GM12878 (cell line): ENCODE results near the gene VCL. TPM values are rescaled to one million over a fixed set of nuclear protein-coding genes. Genes with fewer than 3 reads are reported as not detected.

Experiments used
- ATAC-seq: fragments of 200-7000 bp; cut with Tn5 transposase; 3 replicates; pipeline ENCODE4 v1.9.1; 2020; ENCODE audit warnings: mild to moderate bottlenecking, moderate library complexity
- BruUV-seq: library from RNA; stranded (reverse); fragments of 400-500 nt; replicated peaks from 2 replicates; lab custom pipeline; 2021; lab: Mats Ljungman, UMichigan
- CTCF ChIA-PET: fragments of 300-600 bp; sonication (Branson Sonifier 250); formaldehyde crosslinking; extraction: SDS; loops from one replicate; lab custom pipeline; 2021; ENCODE audit warnings: inconsistent platforms; lab: Yijun Ruan, JAX
- POLR2A ChIA-PET: fragments of 350-600 bp; formaldehyde crosslinking; extraction: SDS; loops from one replicate; lab custom pipeline; 2021; ENCODE audit warnings: inconsistent platforms; lab: Charles Lee
- RAD21 ChIA-PET: fragments of 300-600 bp; sonication (Branson Sonifier 250); formaldehyde crosslinking; loops from one replicate; lab custom pipeline; 2023; ENCODE audit warnings: antibody characterized with exemption; ENCODE audit not compliant: unreplicated experiment; lab: Charles Lee
- SMC1A ChIA-PET: fragments of 300-600 bp; sonication (Branson Sonifier 250); formaldehyde crosslinking; loops from one replicate; lab custom pipeline; 2023; ENCODE audit not compliant: unreplicated experiment, uncharacterized antibody; lab: Charles Lee
- DNase-seq: peaks from one replicate; pipeline ENCODE4 v3.0.0-alpha.2; 2011; ENCODE audit warnings: low read depth, low spot score
- FAIRE-seq: peaks from 3 replicates; lab custom pipeline; 2011; peaks lifted over from hg19 to GRCh38; lab: Jason Lieb, UNC
- H2AFZ ChIP-seq: 2 replicates; pipeline ENCODE4 v1.6.0; 2011; ENCODE audit warnings: low read depth, low read length, control low read depth; ENCODE audit not compliant: control insufficient read depth
- H3K27ac ChIP-seq: 2 replicates; pipeline ENCODE4 v1.5.1; 2011; ENCODE audit warnings: control low read depth; ENCODE audit not compliant: control insufficient read depth, insufficient read depth
- H3K27me3 ChIP-seq, 2 experiments: replicated peaks in 1 of 2; 2 replicates each; pipeline versions ENCODE4 v1.6.0 to v1.6.1; 2011; ENCODE audit warnings: low read length in 1 of 2; ENCODE audit not compliant: control insufficient read depth in 2 of 2, insufficient read depth in 2 of 2
- H3K36me3 ChIP-seq, 2 experiments: 2 replicates each; pipeline ENCODE4 v1.5.1; 2011; ENCODE audit warnings: low read length in 1 of 2; ENCODE audit not compliant: control insufficient read depth in 2 of 2, insufficient read depth in 2 of 2
- H3K4me1 ChIP-seq: 2 replicates; pipeline ENCODE4 v1.6.1; 2011; ENCODE audit warnings: mild to moderate bottlenecking, low read length, moderate library complexity, mixed read lengths; ENCODE audit not compliant: control insufficient read depth, insufficient read depth
- H3K4me2 ChIP-seq: 2 replicates; pipeline ENCODE4 v1.6.0; 2011; ENCODE audit warnings: control low read depth; ENCODE audit not compliant: control insufficient read depth, insufficient read depth
- H3K4me3 ChIP-seq: fragments of 200-600 bp; sonication (generic); 2 replicates; pipeline ENCODE4 v1.5.1; 2016
- H3K79me2 ChIP-seq: 2 replicates; pipeline ENCODE4 v1.6.0; 2011; ENCODE audit warnings: low read length; ENCODE audit not compliant: control insufficient read depth, insufficient read depth
- H3K9ac ChIP-seq: 2 replicates; pipeline ENCODE4 v1.8.0; 2011; ENCODE audit warnings: low read length, control low read depth, mixed read lengths; ENCODE audit not compliant: control insufficient read depth, insufficient read depth
- H3K9me3 ChIP-seq: replicated peaks from 3 replicates; pipeline ENCODE4 v1.5.1; 2011; ENCODE audit warnings: mild to moderate bottlenecking, low read length; ENCODE audit not compliant: control insufficient read depth, insufficient read depth
- H4K20me1 ChIP-seq: 2 replicates; pipeline ENCODE4 v1.6.0; 2011; ENCODE audit not compliant: control insufficient read depth, insufficient read depth
- ASH2L ChIP-seq: fragments of 300-600, 200-600 bp; sonication (generic); IDR thresholded peaks from 2 replicates; pipeline ENCODE4 v1.6.1; 2017; ENCODE audit warnings: low read depth, mild to moderate bottlenecking, borderline replicate concordance
- BCL11A ChIP-seq: IDR thresholded peaks from 2 replicates; pipeline ENCODE4 v1.6.1; 2011; ENCODE audit warnings: low read depth, low read length
- CREM ChIP-seq: IDR thresholded peaks from 2 replicates; pipeline ENCODE4 v1.6.1; 2014; ENCODE audit warnings: antibody characterized with exemption, low read depth
- EP300 ChIP-seq, 2 experiments: fragments of 150-350 bp in 1 of 2; IDR thresholded peaks; 2 replicates each; pipeline ENCODE4 v1.6.1; 2011 to 2012; ENCODE audit warnings: low read depth in 2 of 2, low read length in 2 of 2, borderline replicate concordance in 1 of 2, improper control_type of control experiment in 1 of 2, inconsistent platforms in 1 of 2; ENCODE audit not compliant: control insufficient read depth in 1 of 2
- FOXK2 ChIP-seq: fragments of 450-650 bp; IDR thresholded peaks from 2 replicates; pipeline ENCODE4 v1.6.1; 2017; ENCODE audit warnings: mild to moderate bottlenecking, moderate library complexity
- HDAC6 ChIP-seq: fragments of 200-600 bp; sonication (generic); IDR thresholded peaks from one replicate; pipeline ENCODE4 v1.8.0; 2017; ENCODE audit warnings: antibody characterized with exemption; ENCODE audit not compliant: unreplicated experiment
- IKZF1 ChIP-seq: fragments of 450-650 bp; conservative IDR thresholded peaks from 2 replicates; pipeline ENCODE4 v1.6.1; 2017; ENCODE audit warnings: antibody characterized with exemption, mild to moderate bottlenecking
- MTA3 ChIP-seq: IDR thresholded peaks from 2 replicates; pipeline ENCODE4 v1.6.1; 2012; ENCODE audit warnings: low read length, inconsistent platforms, borderline replicate concordance
- NR2C1 ChIP-seq: fragments of 450-650 bp; IDR thresholded peaks from 2 replicates; pipeline ENCODE4 v1.6.1; 2017; ENCODE audit warnings: antibody characterized with exemption, mild to moderate bottlenecking, moderate library complexity
- POLR2AphosphoS2 ChIP-seq: IDR thresholded peaks from 2 replicates; pipeline ENCODE4 v1.6.1; 2011; ENCODE audit warnings: low read depth, mild to moderate bottlenecking, low read length, improper control_type of control experiment, moderate library complexity
- SMAD5 ChIP-seq: IDR thresholded peaks from 2 replicates; pipeline ENCODE4 v1.6.1; 2016; ENCODE audit warnings: antibody characterized with exemption, low read depth
- TARDBP ChIP-seq: IDR thresholded peaks from 2 replicates; pipeline ENCODE4 v1.6.1; 2016; ENCODE audit warnings: borderline replicate concordance
- YBX1 ChIP-seq: fragments of 450-650 bp; IDR thresholded peaks from 2 replicates; pipeline ENCODE4 v1.6.1; 2016; ENCODE audit warnings: antibody characterized with exemption
- in situ Hi-C: fragments of 300-500 bp; cut with MboI; formaldehyde crosslinking; loops from 9 replicates; pipeline ENCODE4 v1.14.3; 2018; ENCODE audit warnings: mixed read lengths
- intact Hi-C: fragments of 100-400 bp; cut with micrococcal nuclease; formaldehyde crosslinking; loops from one replicate; pipeline ENCODE4 v1.14.2; 2022; ENCODE audit not compliant: unreplicated experiment
- polyA plus RNA-seq, 11 experiments: library from polyadenylated mRNA; depleted of rRNA in 4 of 11; unstranded in 6 of 11; stranded (reverse) in 5 of 11; fragments of >200 nt; fragmentation: Nextera tagmentation in 4 of 11; fragmentation: Illumina TruSeq in 1 of 11; extraction: Ambion mirVana in 4 of 11; extraction: Trizol in 1 of 11; gene quantifications; 1 replicate in 1 of 11; 2 replicates in 10 of 11; pipeline versions ENCODE4 v1.2.1 to v1.2.3, GENCODE V29; 2011 to 2016; ENCODE audit warnings: inconsistent platforms in 2 of 11, missing spikeins in 2 of 11, low read depth in 1 of 11
- total RNA-seq, 4 experiments: library from RNA; depleted of rRNA in 3 of 4; stranded (reverse); fragments of >200 nt in 3 of 4; fragmentation: Illumina TruSeq in 1 of 4; extraction: Trizol in 1 of 4; gene quantifications; 2 replicates each; pipeline versions ENCODE4 v1.2.1 to v1.2.3, GENCODE V29; 2013 to 2021
- TF ChIP-seq, protein P1 (sequence below), 3 experiments: IDR thresholded peaks in 2 of 3; conservative IDR thresholded peaks in 1 of 3; 2 replicates each; pipeline ENCODE4 v1.5.1; 2011; ENCODE audit warnings: low read depth in 3 of 3, low read length in 3 of 3, mild to moderate bottlenecking in 3 of 3, control low read depth in 2 of 3, moderate library complexity in 2 of 3, inconsistent platforms in 1 of 3, mixed read lengths in 1 of 3; ENCODE audit not compliant: control insufficient read depth in 2 of 3, insufficient read depth in 1 of 3; ENCODE audit errors: extremely low read depth in 1 of 3
- TF ChIP-seq, protein P2 (sequence below): fragments of 450-650 bp; IDR thresholded peaks from 2 replicates; pipeline ENCODE4 v1.6.1; 2018; ENCODE audit warnings: mild to moderate bottlenecking, low read depth, moderate library complexity; ENCODE audit not compliant: partially characterized antibody

Gene VCL
- total and polyA plus RNA-seq, 10 of the 15 experiments (the other 5 are each of a cell fraction or from before 2014, with no cell fraction given): 6.7 to 54.6 (median 24.3) TPM

DNA sequence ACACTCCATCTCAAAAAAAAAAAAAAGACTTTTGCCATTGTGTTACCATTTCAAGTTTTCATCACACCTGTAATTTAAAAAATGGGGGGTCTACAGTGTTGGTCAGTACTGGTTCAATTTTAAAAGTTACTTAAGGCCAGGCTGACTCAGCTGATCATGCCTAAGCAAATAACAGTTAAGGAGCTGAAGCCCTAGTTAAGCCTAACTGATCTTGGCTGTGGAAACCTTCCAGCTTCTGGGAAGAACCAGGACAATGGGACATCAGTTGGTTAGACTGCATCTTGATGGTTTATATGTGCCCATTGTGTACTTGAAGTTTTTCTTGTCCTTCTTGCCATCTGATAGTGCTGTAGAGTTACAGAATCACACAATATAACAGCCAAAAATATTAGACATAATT lies 26.7 kb downstream of the VCL start:
- TF ChIP-seq TARDBP: no peak
- TF ChIP-seq BCL11A: no peak
- TF ChIP-seq CREM: no peak
- TF ChIP-seq, protein P1, sequence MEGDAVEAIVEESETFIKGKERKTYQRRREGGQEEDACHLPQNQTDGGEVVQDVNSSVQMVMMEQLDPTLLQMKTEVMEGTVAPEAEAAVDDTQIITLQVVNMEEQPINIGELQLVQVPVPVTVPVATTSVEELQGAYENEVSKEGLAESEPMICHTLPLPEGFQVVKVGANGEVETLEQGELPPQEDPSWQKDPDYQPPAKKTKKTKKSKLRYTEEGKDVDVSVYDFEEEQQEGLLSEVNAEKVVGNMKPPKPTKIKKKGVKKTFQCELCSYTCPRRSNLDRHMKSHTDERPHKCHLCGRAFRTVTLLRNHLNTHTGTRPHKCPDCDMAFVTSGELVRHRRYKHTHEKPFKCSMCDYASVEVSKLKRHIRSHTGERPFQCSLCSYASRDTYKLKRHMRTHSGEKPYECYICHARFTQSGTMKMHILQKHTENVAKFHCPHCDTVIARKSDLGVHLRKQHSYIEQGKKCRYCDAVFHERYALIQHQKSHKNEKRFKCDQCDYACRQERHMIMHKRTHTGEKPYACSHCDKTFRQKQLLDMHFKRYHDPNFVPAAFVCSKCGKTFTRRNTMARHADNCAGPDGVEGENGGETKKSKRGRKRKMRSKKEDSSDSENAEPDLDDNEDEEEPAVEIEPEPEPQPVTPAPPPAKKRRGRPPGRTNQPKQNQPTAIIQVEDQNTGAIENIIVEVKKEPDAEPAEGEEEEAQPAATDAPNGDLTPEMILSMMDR (IDR thresholded peaks at IDR 0.05 in 2 of 3, conservative IDR thresholded peaks at IDR 0.05 in 1 of 3; ENCODE audit: control insufficient read depth in 2 of 3, extremely low read depth in 1 of 3, insufficient read depth in 1 of 3, low read depth in 3 of 3, low read length in 3 of 3): no peak
- TF ChIP-seq POLR2AphosphoS2: no peak
- TF ChIP-seq SMAD5: no peak
- no peak for TF ChIP-seq YBX1
- no peak for TF ChIP-seq HDAC6
- TF ChIP-seq MTA3: no peak
- no peak for TF ChIP-seq ASH2L
- TF ChIP-seq IKZF1: no peak
- no peak for TF ChIP-seq EP300 (IDR thresholded peaks at IDR 0.05; ENCODE audit: borderline replicate concordance in 1 of 2, control insufficient read depth in 1 of 2, low read depth in 2 of 2, low read length in 2 of 2)
- TF ChIP-seq, protein P2, sequence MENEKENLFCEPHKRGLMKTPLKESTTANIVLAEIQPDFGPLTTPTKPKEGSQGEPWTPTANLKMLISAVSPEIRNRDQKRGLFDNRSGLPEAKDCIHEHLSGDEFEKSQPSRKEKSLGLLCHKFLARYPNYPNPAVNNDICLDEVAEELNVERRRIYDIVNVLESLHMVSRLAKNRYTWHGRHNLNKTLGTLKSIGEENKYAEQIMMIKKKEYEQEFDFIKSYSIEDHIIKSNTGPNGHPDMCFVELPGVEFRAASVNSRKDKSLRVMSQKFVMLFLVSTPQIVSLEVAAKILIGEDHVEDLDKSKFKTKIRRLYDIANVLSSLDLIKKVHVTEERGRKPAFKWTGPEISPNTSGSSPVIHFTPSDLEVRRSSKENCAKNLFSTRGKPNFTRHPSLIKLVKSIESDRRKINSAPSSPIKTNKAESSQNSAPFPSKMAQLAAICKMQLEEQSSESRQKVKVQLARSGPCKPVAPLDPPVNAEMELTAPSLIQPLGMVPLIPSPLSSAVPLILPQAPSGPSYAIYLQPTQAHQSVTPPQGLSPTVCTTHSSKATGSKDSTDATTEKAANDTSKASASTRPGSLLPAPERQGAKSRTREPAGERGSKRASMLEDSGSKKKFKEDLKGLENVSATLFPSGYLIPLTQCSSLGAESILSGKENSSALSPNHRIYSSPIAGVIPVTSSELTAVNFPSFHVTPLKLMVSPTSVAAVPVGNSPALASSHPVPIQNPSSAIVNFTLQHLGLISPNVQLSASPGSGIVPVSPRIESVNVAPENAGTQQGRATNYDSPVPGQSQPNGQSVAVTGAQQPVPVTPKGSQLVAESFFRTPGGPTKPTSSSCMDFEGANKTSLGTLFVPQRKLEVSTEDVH: no peak
- TF ChIP-seq NR2C1: no peak
- no peak for TF ChIP-seq FOXK2
- BruUV-seq: no TSS peak
- no peak overlapping the region for H3K4me2 ChIP-seq
- no peak overlapping the region for H3K4me3 ChIP-seq
- H3K79me2 ChIP-seq: no peaks in the 10 kb centered on the region
- H3K9me3 ChIP-seq: no peaks in the 10 kb centered on the region
- ChIA-PET POLR2A (interaction anchor here (0.6 to 0.7 kb wide), 2 partner anchors 10 to 287 kb away, joined by 3 read pairs; no protein-coding TSS in a partner anchor), CTCF (interaction anchor here (1.2 kb wide), 1 partner anchor 13 kb away, joined by 6 read pairs; no protein-coding TSS in a partner anchor), SMC1A (interaction anchor here (0.5 to 2.1 kb wide), 4 partner anchors 14 to 138 kb away, joined by 3 to 6 read pairs (median 3); no protein-coding TSS in a partner anchor), RAD21 (no interaction called here)
- intact Hi-C loops (no loop called here), in situ Hi-C loops (no loop called here)
- H4K20me1 ChIP-seq: no peaks in the 10 kb centered on the region
- H3K27me3 ChIP-seq: no peaks in the 10 kb centered on the region
- no peaks in the 10 kb centered on the region for H3K36me3 ChIP-seq
- no peak overlapping the region for H3K9ac ChIP-seq
- no peaks in the 10 kb centered on the region for H3K4me1 ChIP-seq
- no peak overlapping the region for H2AFZ ChIP-seq
- ATAC-seq (no peak), FAIRE-seq (no peak), DNase-seq (no peak)
- H3K27ac ChIP-seq: no peak overlapping the region
